CD8-positive, alpha-beta memory T cell (primary cell): Measurements from ENCODE around the gene STX10. TPM values are rescaled to one million over a fixed set of nuclear protein-coding genes. Genes with fewer than 3 reads are reported as not detected.
A peak's percentile ranks its signal among the peaks of the same experiment; 100 is the strongest.

Experiments
- CTCF ChIA-PET: fragments of 350-600 bp; sonication (Branson Sonifier 250); formaldehyde crosslinking; loops from one replicate; lab custom pipeline; 2021; ENCODE audit warnings: antibody characterized with exemption; lab: Charles Lee
- POLR2A ChIA-PET: fragments of 350-600 bp; sonication (Branson Sonifier 250); formaldehyde crosslinking; loops from one replicate; lab custom pipeline; 2021; ENCODE audit warnings: antibody characterized with exemption; lab: Charles Lee
- DNase-seq, 5 donors: peaks; one replicate each; pipeline versions ENCODE4 v3.0.0 to v3.0.0-alpha.2; 2020 to 2022; ENCODE audit warnings: mixed read lengths in 1 of 5
- H3K27ac ChIP-seq: one replicate; pipeline ENCODE4 v1.7.0; 2013; ENCODE audit warnings: low read depth, mild to moderate bottlenecking, low read length, moderate library complexity
- H3K27me3 ChIP-seq: 2 replicates; pipeline ENCODE4 v1.7.0; 2013; ENCODE audit warnings: low read length, mild to moderate bottlenecking; ENCODE audit not compliant: insufficient read depth, poor library complexity, severe bottlenecking
- H3K36me3 ChIP-seq: 2 replicates; pipeline ENCODE4 v1.7.0; 2013; ENCODE audit warnings: mild to moderate bottlenecking, low read length, moderate library complexity; ENCODE audit not compliant: insufficient read depth
- H3K4me1 ChIP-seq: 2 replicates; pipeline ENCODE4 v1.7.0; 2013; ENCODE audit warnings: mild to moderate bottlenecking, low read length, moderate library complexity; ENCODE audit not compliant: insufficient read depth
- H3K4me3 ChIP-seq: 2 replicates; pipeline ENCODE4 v1.7.0; 2013; ENCODE audit warnings: mild to moderate bottlenecking, low read length
- H3K9me3 ChIP-seq: 2 replicates; pipeline ENCODE4 v1.7.0; 2013; ENCODE audit warnings: mild to moderate bottlenecking, low read length
- H3K27ac Mint-ChIP-seq, 8 donors: one replicate each; pipeline ENCODE4 v1.8.0; 2020 to 2021; ENCODE audit warnings: mixed read lengths in 8 of 8, mild to moderate bottlenecking in 6 of 8, inconsistent platforms in 3 of 8, moderate library complexity in 3 of 8
- H3K27me3 Mint-ChIP-seq, 2 donors: one replicate each; pipeline ENCODE4 v1.8.0; 2020 to 2021; ENCODE audit warnings: mixed read lengths in 2 of 2, mild to moderate bottlenecking in 1 of 2, moderate library complexity in 1 of 2
- H3K36me3 Mint-ChIP-seq, 3 donors: one replicate each; pipeline ENCODE4 v1.8.0; 2020 to 2021; ENCODE audit warnings: mixed read lengths in 3 of 3, inconsistent platforms in 1 of 3, mild to moderate bottlenecking in 1 of 3
- H3K4me1 Mint-ChIP-seq, 3 donors: one replicate each; pipeline ENCODE4 v1.8.0; 2020 to 2021; ENCODE audit warnings: mixed read lengths in 3 of 3, inconsistent platforms in 1 of 3, mild to moderate bottlenecking in 1 of 3
- H3K4me3 Mint-ChIP-seq, 7 donors: one replicate each; pipeline ENCODE4 v1.8.0; 2020 to 2021; ENCODE audit warnings: mixed read lengths in 7 of 7, mild to moderate bottlenecking in 6 of 7, moderate library complexity in 4 of 7, inconsistent platforms in 2 of 7
- H3K9me3 Mint-ChIP-seq, 5 donors: one replicate each; pipeline ENCODE4 v1.8.0; 2020 to 2022; ENCODE audit warnings: mixed read lengths in 5 of 5, mild to moderate bottlenecking in 3 of 5, moderate library complexity in 2 of 5, inconsistent platforms in 1 of 5
- polyA plus RNA-seq: library from polyadenylated mRNA; unstranded; fragments of 300-500 nt; fragmentation: Illumina TruSeq; gene quantifications from one replicate; pipeline ENCODE4 v1.2.3, GENCODE V29; 2021
- total RNA-seq, 2 experiments: library from RNA; stranded (reverse); gene quantifications; one replicate each; pipeline ENCODE4 v1.2.3, GENCODE V29; 2021

The STX10 gene
- total and polyA plus RNA-seq, 3 experiments from 2014 or later, result 58.7 to 63.7 (median 60.9) TPM

DNA sequence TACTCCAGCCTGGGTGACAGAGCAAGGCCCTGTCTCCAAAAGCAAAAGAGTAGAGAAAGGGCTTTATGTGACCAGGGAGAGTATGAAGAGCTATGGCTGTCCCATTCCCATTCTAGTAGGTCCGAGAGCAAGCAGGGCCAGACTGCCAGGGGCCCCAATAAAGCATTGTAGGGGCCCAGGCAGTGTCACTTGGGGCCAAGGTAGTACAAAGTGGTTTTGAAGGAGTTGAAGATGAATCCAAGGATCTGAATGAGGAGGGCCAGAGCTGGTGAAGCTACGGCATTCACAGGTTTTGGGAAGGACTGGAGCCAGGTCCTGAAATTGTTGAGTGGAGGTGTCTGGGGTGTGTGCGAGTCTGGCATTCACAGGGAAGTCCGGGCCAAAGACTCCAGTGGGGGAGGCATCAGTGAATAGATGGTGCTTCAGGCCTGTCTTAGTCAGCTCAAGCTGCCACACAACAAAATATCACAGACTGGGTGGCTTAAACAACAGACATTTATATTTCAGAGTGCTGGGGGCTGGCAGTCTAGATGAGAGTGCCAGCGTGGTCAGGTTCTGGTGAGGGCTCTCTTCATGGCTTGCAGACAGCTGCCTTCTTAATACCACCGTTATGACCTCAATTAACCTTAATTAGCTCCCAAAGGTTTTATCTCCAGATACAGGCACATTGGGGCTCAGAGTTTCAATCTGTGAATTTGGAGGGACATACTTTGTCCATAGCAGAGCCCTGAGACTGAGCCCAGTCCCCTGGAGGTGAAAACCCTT is 22.2 kb downstream of the STX10 start:
- H3K4me3 Mint-ChIP-seq, result no peak overlapping the region
- ChIA-PET CTCF (interaction anchor here (0.9 to 2.3 kb wide), 6 partner anchors 8 to 163 kb away, joined by 3 to 7 read pairs (median 4); no protein-coding TSS in a partner anchor), POLR2A (interaction anchor here (0.6 to 0.7 kb wide), 2 partner anchors 25 to 182 kb away, joined by 3 read pairs; no protein-coding TSS in a partner anchor)
- Histone ChIP-seq H3K36me3 (no peaks in the 10 kb centered on the region), H3K4me3 (no peak overlapping the region), H3K9me3 (no peaks in the 10 kb centered on the region), H3K27me3 (no peaks in the 10 kb centered on the region), H3K27ac (no peak overlapping the region), H3K4me1 (peaks cover 10% of the 10 kb centered on the region)
- H3K27ac Mint-ChIP-seq, result peak overlapping the region in 1 of 8 donors; percentile 79
- peaks cover 0 to 16% (median 0%) of the 10 kb centered on the region in 3 donors for H3K36me3 Mint-ChIP-seq
- peaks cover 28 to 47% (median 29%) of the 10 kb centered on the region in 3 donors for H3K4me1 Mint-ChIP-seq
- no peak for DNase-seq
- no peaks in the 10 kb centered on the region for H3K9me3 Mint-ChIP-seq
- peaks cover 0 to 2% of the 10 kb centered on the region in 2 donors for H3K27me3 Mint-ChIP-seq

DNA sequence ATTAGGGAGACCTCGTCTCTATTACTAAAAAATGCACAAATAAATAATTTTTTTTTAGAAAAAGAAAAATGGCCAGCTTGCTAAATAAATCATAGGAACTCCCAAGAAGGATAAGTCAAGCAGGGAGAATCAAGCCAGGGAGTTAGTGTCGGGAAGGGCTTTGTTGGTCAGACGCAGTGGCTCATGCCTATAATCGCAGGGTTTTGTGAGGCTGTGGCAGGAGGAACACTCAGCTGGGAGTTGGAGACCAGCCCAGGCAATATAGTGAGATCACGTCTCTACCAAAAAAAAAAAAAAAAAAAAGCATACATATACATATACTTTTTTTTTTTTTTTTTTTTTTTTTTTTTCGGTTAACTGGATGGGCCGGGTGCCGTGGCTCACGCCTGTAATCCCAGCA is 23.1 kb downstream of the STX10 start:
- H3K4me1 ChIP-seq, result peaks cover under 1% of the 10 kb centered on the region
- H3K27ac ChIP-seq, result no peak overlapping the region
- Mint-ChIP-seq H3K9me3 (no peaks in the 10 kb centered on the region), H3K4me1 (peaks cover 27 to 47% (median 29%) of the 10 kb centered on the region in 3 donors), H3K27ac (no peak overlapping the region), H3K4me3 (peak overlapping the region in 1 of 7 donors; percentile 54), H3K36me3 (peaks cover 0 to 13% (median 0%) of the 10 kb centered on the region in 3 donors), H3K27me3 (peaks cover 0 to 2% of the 10 kb centered on the region in 2 donors)
- CTCF ChIA-PET, result interaction anchor here (0.9 to 2.0 kb wide), 3 partner anchors 8 to 68 kb away, joined by 3 to 5 read pairs (median 4); no protein-coding TSS in a partner anchor
- H3K36me3 ChIP-seq, result no peaks in the 10 kb centered on the region
- no peak overlapping the region for H3K4me3 ChIP-seq
- no peaks in the 10 kb centered on the region for H3K9me3 ChIP-seq
- POLR2A ChIA-PET, result no interaction called here
- no peak for DNase-seq
- H3K27me3 ChIP-seq, result no peaks in the 10 kb centered on the region

DNA sequence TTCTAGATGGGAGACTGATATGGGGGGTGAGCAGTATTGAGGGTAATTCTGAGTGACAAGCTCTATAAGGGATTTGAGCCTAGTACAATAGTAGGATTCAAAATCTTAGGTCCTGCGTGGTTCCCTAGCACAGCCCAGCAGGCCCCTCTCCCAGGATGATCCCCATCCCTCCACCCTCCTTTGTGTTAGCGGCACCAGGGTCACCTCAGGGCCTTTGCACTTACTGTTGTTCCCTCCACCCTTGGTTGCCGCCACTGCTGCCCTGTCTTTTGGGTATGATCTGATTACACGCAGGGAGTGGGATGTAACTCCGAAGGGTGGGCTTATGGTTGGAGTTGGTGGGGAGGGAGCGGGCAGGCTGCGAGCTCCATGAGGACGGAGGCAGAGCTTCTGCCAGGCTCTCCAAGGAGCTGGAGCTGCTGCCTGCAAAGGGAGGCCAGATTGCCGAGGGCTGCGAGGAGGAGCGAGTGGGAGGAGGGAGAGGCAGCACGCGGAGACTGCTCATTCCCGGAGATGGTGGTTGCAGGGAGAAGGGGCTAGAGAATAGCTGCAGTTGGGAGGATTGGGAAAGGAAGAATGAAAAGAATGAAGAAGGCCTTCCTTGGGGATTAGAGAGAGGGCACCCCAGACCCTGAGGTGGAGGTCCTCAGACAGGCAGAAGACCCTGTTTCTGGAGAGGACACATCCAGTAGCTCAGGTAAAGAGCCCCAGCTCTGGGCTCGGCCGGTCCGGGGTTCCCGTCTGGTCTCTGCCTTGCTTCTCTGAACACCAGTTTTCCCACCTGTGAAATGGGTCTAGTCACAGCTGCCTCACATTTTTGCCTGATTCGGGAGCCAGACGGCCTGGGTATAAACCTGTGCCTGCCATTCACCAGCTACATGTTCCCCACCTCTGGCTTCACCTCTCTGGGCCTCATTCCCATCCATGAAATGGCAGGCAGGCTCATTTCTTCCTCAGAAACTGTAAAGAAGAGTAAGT is 26.9 kb downstream of the STX10 start:
- Histone ChIP-seq H3K9me3 (no peaks in the 10 kb centered on the region), H3K4me1 (peaks cover 21% of the 10 kb centered on the region), H3K4me3 (no peak overlapping the region), H3K27ac (no peak overlapping the region), H3K36me3 (no peaks in the 10 kb centered on the region), H3K27me3 (no peaks in the 10 kb centered on the region)
- POLR2A ChIA-PET, result no interaction called here
- H3K4me3 Mint-ChIP-seq, result no peak overlapping the region
- DNase-seq, result no peak
- peaks cover 45 to 59% (median 49%) of the 10 kb centered on the region in 3 donors for H3K4me1 Mint-ChIP-seq
- peaks cover 0 to 2% of the 10 kb centered on the region in 2 donors for H3K27me3 Mint-ChIP-seq
- peak overlapping the region in 6 of 8 donors; percentile 13 to 93 (median 84) for H3K27ac Mint-ChIP-seq
- H3K9me3 Mint-ChIP-seq, result no peaks in the 10 kb centered on the region
- peaks cover 0 to 14% (median 0%) of the 10 kb centered on the region in 3 donors for H3K36me3 Mint-ChIP-seq
- CTCF ChIA-PET, result interaction anchor here (1.3 kb wide), 1 partner anchor 9 kb away, joined by 3 read pairs; no protein-coding TSS in a partner anchor

DNA sequence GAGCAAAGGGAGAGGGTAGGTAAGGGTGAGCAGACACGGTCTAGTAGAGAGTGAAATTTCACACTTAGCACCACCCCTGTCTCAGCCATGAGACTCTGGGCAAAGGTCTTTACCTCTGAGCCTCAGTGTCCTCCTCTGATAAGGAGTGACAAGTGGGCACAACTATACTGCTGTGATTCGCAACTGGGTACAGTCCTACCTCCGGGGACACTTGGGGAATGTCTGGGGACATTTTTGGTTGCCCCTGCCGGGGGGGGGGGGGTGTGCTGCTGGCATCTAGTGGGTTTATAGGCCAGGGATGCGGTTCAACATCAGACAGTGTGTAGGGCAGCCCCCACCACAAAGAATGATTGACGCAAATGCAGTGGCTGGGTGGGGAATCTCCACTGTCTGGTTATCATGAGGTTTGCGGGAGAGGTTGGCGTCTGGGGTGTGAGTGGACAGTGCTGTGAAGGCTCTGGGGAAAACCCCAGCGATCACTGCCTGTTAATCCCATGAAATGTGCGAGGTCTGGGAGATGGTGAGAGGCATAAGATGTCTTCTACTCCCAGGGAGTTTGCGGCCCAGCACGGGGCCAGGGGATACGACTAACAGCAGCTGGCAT is 27.8 kb downstream of the STX10 start:
- H3K36me3 ChIP-seq, result no peaks in the 10 kb centered on the region
- Mint-ChIP-seq H3K27ac (peak overlapping the region; percentile 75 to 93 (median 87)), H3K36me3 (peaks cover 0 to 16% (median 0%) of the 10 kb centered on the region in 3 donors), H3K9me3 (no peaks in the 10 kb centered on the region), H3K27me3 (peaks cover 0 to 2% of the 10 kb centered on the region in 2 donors), H3K4me1 (peaks cover 43 to 57% (median 48%) of the 10 kb centered on the region in 3 donors), H3K4me3 (peak overlapping the region in 6 of 7 donors; percentile 28 to 81 (median 44))
- H3K4me1 ChIP-seq, result peaks cover 26% of the 10 kb centered on the region
- no peaks in the 10 kb centered on the region for H3K27me3 ChIP-seq
- H3K4me3 ChIP-seq, result no peak overlapping the region
- H3K27ac ChIP-seq, result no peak overlapping the region
- ChIA-PET POLR2A (no interaction called here), CTCF (interaction anchor here (0.6 kb wide), 1 partner anchor 1951 kb away, joined by 3 read pairs; no protein-coding TSS in a partner anchor)
- peak in 1 of 5 donors; percentile 22 for DNase-seq
- no peaks in the 10 kb centered on the region for H3K9me3 ChIP-seq

DNA sequence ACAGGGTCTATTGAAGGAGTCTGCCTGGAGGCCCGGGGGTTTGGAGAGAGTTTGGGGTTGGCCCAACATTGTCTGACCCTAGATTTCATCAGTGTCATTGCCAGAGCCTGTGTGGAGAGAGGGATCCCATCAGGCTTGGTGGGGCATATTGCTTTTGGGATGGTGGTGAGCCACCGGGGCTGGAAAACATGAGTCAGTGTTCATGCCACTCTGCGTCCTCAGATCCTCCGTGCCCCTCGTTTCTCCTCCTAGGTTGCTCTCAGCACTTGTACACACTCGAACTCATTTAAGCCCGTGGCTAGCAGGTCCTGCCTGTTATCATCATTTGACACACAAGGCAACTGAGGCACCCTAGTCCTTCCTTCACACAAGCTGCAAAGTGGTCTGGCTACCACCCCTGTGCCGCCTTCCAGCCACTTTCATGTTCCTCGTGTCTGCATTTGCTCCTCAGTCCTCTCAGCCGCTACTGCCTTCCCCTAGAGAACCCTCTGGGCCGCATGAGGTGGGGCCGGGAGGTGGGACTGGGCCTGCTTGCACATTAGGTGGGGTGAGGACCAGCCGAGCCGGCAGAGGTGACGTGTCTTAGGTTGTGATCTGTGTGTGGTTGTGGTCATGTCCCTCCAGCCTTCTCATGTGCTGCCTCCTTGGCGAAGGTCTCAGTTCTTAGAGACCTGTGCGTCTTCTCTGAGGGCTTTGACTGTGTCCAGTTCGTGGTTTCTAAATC is 28.5 kb downstream of the STX10 start:
- H3K9me3 Mint-ChIP-seq, result no peaks in the 10 kb centered on the region
- H3K9me3 ChIP-seq, result no peaks in the 10 kb centered on the region
- ChIA-PET POLR2A (no interaction called here), CTCF (no interaction called here)
- H3K27me3 Mint-ChIP-seq, result peaks cover 0 to 2% of the 10 kb centered on the region in 2 donors
- DNase-seq, result no peak
- H3K4me1 Mint-ChIP-seq, result peaks cover 49 to 61% (median 55%) of the 10 kb centered on the region in 3 donors
- H3K4me3 ChIP-seq, result no peak overlapping the region
- H3K27ac ChIP-seq, result no peak overlapping the region
- H3K36me3 Mint-ChIP-seq, result peaks cover 0 to 17% (median 0%) of the 10 kb centered on the region in 3 donors
- peaks cover 26% of the 10 kb centered on the region for H3K4me1 ChIP-seq
- no peaks in the 10 kb centered on the region for H3K27me3 ChIP-seq
- no peaks in the 10 kb centered on the region for H3K36me3 ChIP-seq
- peak overlapping the region in 6 of 7 donors; percentile 28 to 81 (median 44) for H3K4me3 Mint-ChIP-seq
- H3K27ac Mint-ChIP-seq, result peak overlapping the region; percentile 75 to 93 (median 87)

DNA sequence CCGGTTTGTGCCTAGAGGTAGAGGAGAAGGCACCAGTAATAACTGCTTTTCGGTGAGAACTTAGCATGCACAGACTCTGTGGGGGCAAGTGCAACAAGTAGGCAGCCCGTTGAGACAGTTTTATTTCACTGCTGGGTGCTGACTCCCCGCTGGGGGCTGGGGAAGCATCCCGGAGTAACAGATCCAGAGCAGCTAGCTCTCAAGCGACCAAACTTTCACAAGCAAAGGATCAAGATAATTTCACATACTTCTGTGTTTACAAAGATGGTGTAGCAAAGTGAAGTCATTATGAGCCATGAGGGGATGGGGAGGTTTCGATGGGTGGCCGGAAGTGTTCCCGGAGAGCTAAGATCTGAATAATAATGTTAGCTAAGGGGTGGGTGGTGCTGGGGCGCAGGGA is 29.4 kb downstream of the STX10 start:
- POLR2A ChIA-PET, result no interaction called here
- Mint-ChIP-seq H3K36me3 (peaks cover 0 to 22% (median 0%) of the 10 kb centered on the region in 3 donors), H3K4me3 (peak overlapping the region; percentile 42 to 91 (median 65))

More for the DNA sequence above, 29.4 kb downstream of the STX10 start:
- CTCF ChIA-PET, result no interaction called here
- Mint-ChIP-seq H3K9me3 (no peaks in the 10 kb centered on the region), H3K27me3 (peaks cover 0 to 5% of the 10 kb centered on the region in 2 donors), H3K27ac (peak overlapping the region; percentile 4 to 93 (median 80)), H3K4me1 (peaks cover 57 to 70% (median 63%) of the 10 kb centered on the region in 3 donors)
- peaks cover 30% of the 10 kb centered on the region for H3K4me1 ChIP-seq
- no peaks in the 10 kb centered on the region for H3K27me3 ChIP-seq
- no peaks in the 10 kb centered on the region for H3K36me3 ChIP-seq
- no peak overlapping the region for H3K27ac ChIP-seq
- no peak overlapping the region for H3K4me3 ChIP-seq
- no peaks in the 10 kb centered on the region for H3K9me3 ChIP-seq
- no peak for DNase-seq
